Nucleus accumbens (tissue), 56 donors: ENCODE measurements around the gene PBRM1.
A peak's percentile ranks its signal among the peaks of the same experiment; 100 is the strongest.
"Not testable (repeated sequence)": the region's sequence is repeated elsewhere in the genome, so short reads cannot be mapped to it uniquely, and the experiment has no call there.

Experiments
- DNase-seq, 56 donors: peaks; one replicate each; lab custom pipeline; 2025; lab: John Stamatoyannopoulos, UW

PBRM1 gene

GRCh38 chr3:52527732-52528585, 157.8 kb downstream of the PBRM1 start:
- DNase-seq, result no peak

- no peak for DNase-seq
These were observed 158.5 kb downstream of the PBRM1 start for GRCh38 chr3:52527039-52527731.

GRCh38 chr3:52526671-52527038, 159.1 kb downstream of the PBRM1 start:
- not testable (repeated sequence) for DNase-seq

- no peak for DNase-seq
These were observed 159.8 kb downstream of the PBRM1 start for GRCh38 chr3:52525680-52526561.

GRCh38 chr3:52524752-52525679, 160.7 kb downstream of the PBRM1 start:
- no peak for DNase-seq

GRCh38 chr3:52524258-52524751, 161.4 kb downstream of the PBRM1 start:
- no peak for DNase-seq

- no peak for DNase-seq
These were observed 162.1 kb downstream of the PBRM1 start for GRCh38 chr3:52523386-52524257.

GRCh38 chr3:52522651-52523251, 163.0 kb downstream of the PBRM1 start:
- no peak for DNase-seq

- no peak for DNase-seq
These were observed 163.6 kb downstream of the PBRM1 start for GRCh38 chr3:52521881-52522650.

- no peak for DNase-seq
These were observed 164.3 kb downstream of the PBRM1 start for GRCh38 chr3:52521488-52521824.

GRCh38 chr3:52520716-52521487, 164.8 kb downstream of the PBRM1 start:
- no peak for DNase-seq

- DNase-seq, result no peak
These were observed 165.5 kb downstream of the PBRM1 start for GRCh38 chr3:52520141-52520667.

- no peak for DNase-seq
These were observed 166.1 kb downstream of the PBRM1 start for GRCh38 chr3:52519445-52520140.

GRCh38 chr3:52518723-52519444, 166.8 kb downstream of the PBRM1 start:
- DNase-seq, result peak in 1 of 56 donors; percentile 45
